ENCODE results near the gene SLC24A3. TPM values are rescaled to one million over a fixed set of nuclear protein-coding genes. Genes with fewer than 3 reads are reported as not detected.

SLC24A3 gene
- polyA plus RNA-seq, 1 donor (not counting 4 experiments of a cell fraction or from before 2014, with no cell fraction given), result 0.17 TPM

GRCh38 chr20:19295076-19295475 is 82.6 kb downstream of the SLC24A3 start:
- Histone ChIP-seq H3K36me3 (ENCODE audit: control insufficient read depth in 2 of 2, extremely low read depth in 1 of 2, insufficient read depth in 2 of 2, low read length in 2 of 2) (no peaks in the 10 kb centered on the region), H3K4me3 (ENCODE audit: control insufficient read depth in 2 of 3, extremely low read depth in 1 of 3, insufficient read depth in 2 of 3, low read depth in 1 of 3, low read length in 3 of 3) (no peak overlapping the region), H3K27ac (ENCODE audit: control insufficient read depth, insufficient read depth, low read length) (no peak overlapping the region), H3K79me2 (ENCODE audit: control insufficient read depth, insufficient read depth, low read length) (no peaks in the 10 kb centered on the region), H2AFZ (ENCODE audit: control insufficient read depth, low read length) (no peak overlapping the region), H3K4me2 (ENCODE audit: control insufficient read depth, extremely low read depth, insufficient read depth, low read depth, low read length) (no peak overlapping the region), H3K9me1 (ENCODE audit: control insufficient read depth, extremely low read depth, insufficient read depth, low read length) (no peaks in the 10 kb centered on the region), H3K27me3 (ENCODE audit: control insufficient read depth, extremely low read depth, insufficient read depth, low read length) (no peaks in the 10 kb centered on the region), H3K9ac (ENCODE audit: control insufficient read depth, extremely low read depth, insufficient read depth, low read length) (no peak overlapping the region), H3K4me1 (ENCODE audit: control insufficient read depth, extremely low read depth, insufficient read depth, low read length) (no peaks in the 10 kb centered on the region), H3K9me3 (ENCODE audit: control insufficient read depth, low read depth, low read length) (no peaks in the 10 kb centered on the region), H4K20me1 (ENCODE audit: control insufficient read depth, extremely low read depth, insufficient read depth, low read length) (no peaks in the 10 kb centered on the region)
- FAIRE-seq (no peak), DNase-seq (ENCODE audit: low read depth, low spot score) (no peak)
- dilution Hi-C loops (cut with MboI; ENCODE audit: extremely low pct_ligation_motif_present, low sequenced_read_pairs), result no loop called here
- TF ChIP-seq CTCF (optimal IDR thresholded peaks at IDR 0.05 in 1 of 3, IDR thresholded peaks at IDR 0.05 in 1 of 3, conservative IDR thresholded peaks at IDR 0.05 in 1 of 3; ENCODE audit: extremely low read depth in 1 of 3, insufficient read depth in 2 of 3, low read length in 3 of 3) (no peak), EZH2 (IDR thresholded peaks at IDR 0.05; ENCODE audit: low read length) (no peak)

GRCh38 chr20:19298652-19299051 is 86.2 kb downstream of the SLC24A3 start:
- Histone ChIP-seq H2AFZ (ENCODE audit: control insufficient read depth, low read length) (no peak overlapping the region), H3K4me3 (ENCODE audit: control insufficient read depth in 2 of 3, extremely low read depth in 1 of 3, insufficient read depth in 2 of 3, low read depth in 1 of 3, low read length in 3 of 3) (no peak overlapping the region), H3K9me3 (ENCODE audit: control insufficient read depth, low read depth, low read length) (peaks cover 3% of the 10 kb centered on the region), H3K79me2 (ENCODE audit: control insufficient read depth, insufficient read depth, low read length) (no peaks in the 10 kb centered on the region), H3K9me1 (ENCODE audit: control insufficient read depth, extremely low read depth, insufficient read depth, low read length) (no peaks in the 10 kb centered on the region), H3K4me1 (ENCODE audit: control insufficient read depth, extremely low read depth, insufficient read depth, low read length) (no peaks in the 10 kb centered on the region), H3K9ac (ENCODE audit: control insufficient read depth, extremely low read depth, insufficient read depth, low read length) (no peak overlapping the region), H3K4me2 (ENCODE audit: control insufficient read depth, extremely low read depth, insufficient read depth, low read depth, low read length) (no peak overlapping the region), H3K36me3 (ENCODE audit: control insufficient read depth in 2 of 2, extremely low read depth in 1 of 2, insufficient read depth in 2 of 2, low read length in 2 of 2) (no peaks in the 10 kb centered on the region), H3K27ac (ENCODE audit: control insufficient read depth, insufficient read depth, low read length) (no peak overlapping the region), H4K20me1 (ENCODE audit: control insufficient read depth, extremely low read depth, insufficient read depth, low read length) (no peaks in the 10 kb centered on the region), H3K27me3 (ENCODE audit: control insufficient read depth, extremely low read depth, insufficient read depth, low read length) (no peaks in the 10 kb centered on the region)
- dilution Hi-C loops (cut with MboI; ENCODE audit: extremely low pct_ligation_motif_present, low sequenced_read_pairs), result no loop called here
- no peak for TF ChIP-seq EZH2 (IDR thresholded peaks at IDR 0.05; ENCODE audit: low read length)
- TF ChIP-seq CTCF (optimal IDR thresholded peaks at IDR 0.05 in 1 of 3, IDR thresholded peaks at IDR 0.05 in 1 of 3, conservative IDR thresholded peaks at IDR 0.05 in 1 of 3; ENCODE audit: extremely low read depth in 1 of 3, insufficient read depth in 2 of 3, low read length in 3 of 3), result no peak
- FAIRE-seq, result no peak
- DNase-seq (ENCODE audit: low read depth, low spot score), result no peak
